ENCODE data around the gene ENDOU. TPM values are rescaled to one million over a fixed set of nuclear protein-coding genes. Genes with fewer than 3 reads are reported as not detected.

Gene ENDOU
- total RNA-seq, 1 experiment from 2014 or later = not detected

DNA sequence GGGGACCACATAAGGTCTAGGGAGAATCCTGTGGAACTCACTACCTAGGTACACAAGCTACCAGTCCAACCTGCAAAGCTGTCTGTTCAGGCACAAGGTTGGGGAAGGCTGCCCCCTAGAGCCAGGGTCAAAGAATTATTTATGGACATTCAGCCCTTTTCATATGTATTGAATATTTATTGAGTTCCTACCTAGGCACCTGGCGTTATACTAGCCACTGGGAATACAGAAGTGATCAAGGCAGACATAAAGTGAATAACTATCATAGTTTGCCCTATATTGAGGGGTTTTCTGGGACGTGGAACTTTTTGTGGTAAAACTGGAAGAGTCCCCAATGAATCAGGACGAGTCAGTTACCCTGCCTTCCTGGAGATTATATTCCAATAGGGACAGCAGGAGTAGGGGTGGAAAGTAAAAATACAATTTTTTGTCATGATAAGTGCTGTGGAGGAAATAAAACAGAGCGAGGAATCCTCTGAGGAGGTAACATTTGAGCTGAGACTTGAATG lies 42.0 kb upstream of the ENDOU start:
- CTCF ChIA-PET = interaction anchor here (0.6 to 2.8 kb wide), 9 partner anchors 8 to 61 kb away, joined by 3 to 20 read pairs (median 4); partner anchors contain the start of gene RAPGEF3
- peak overlapping the region; percentile 31; the same call in 1 of the 2 replicates for H3K27ac ChIP-seq (ENCODE audit: low read length)
- no peaks in the 10 kb centered on the region for H3K36me3 ChIP-seq (ENCODE audit: control insufficient read depth, insufficient read depth, low read length)
- H3K27me3 ChIP-seq (ENCODE audit: control insufficient read depth, insufficient read depth, low read length) = no peaks in the 10 kb centered on the region
- in situ Hi-C loops (cut with HindIII; ENCODE audit: low pct_unique_long_range_greater_than_20kb, low sequenced_read_pairs) (no loop called here), intact Hi-C loops (cut with micrococcal nuclease; ENCODE audit: unreplicated experiment) (no loop called here)
- H3K9me3 ChIP-seq (ENCODE audit: control insufficient read depth, insufficient read depth, low read depth, low read length) = no peaks in the 10 kb centered on the region
- no peak for DNase-seq (ENCODE audit: low read depth, low spot score)
- POLR2A ChIA-PET = no interaction called here
- TF ChIP-seq SIN3A (IDR thresholded peaks at IDR 0.05; ENCODE audit: borderline replicate concordance, insufficient read depth, low read depth, low read length) (no peak), POLR2AphosphoS5 (IDR thresholded peaks at IDR 0.05; ENCODE audit: low read depth, low read length) (no peak), TCF7L2 (IDR thresholded peaks at IDR 0.05; ENCODE audit: low read depth, low read length) (no peak)
- TF ChIP-seq, protein P1, sequence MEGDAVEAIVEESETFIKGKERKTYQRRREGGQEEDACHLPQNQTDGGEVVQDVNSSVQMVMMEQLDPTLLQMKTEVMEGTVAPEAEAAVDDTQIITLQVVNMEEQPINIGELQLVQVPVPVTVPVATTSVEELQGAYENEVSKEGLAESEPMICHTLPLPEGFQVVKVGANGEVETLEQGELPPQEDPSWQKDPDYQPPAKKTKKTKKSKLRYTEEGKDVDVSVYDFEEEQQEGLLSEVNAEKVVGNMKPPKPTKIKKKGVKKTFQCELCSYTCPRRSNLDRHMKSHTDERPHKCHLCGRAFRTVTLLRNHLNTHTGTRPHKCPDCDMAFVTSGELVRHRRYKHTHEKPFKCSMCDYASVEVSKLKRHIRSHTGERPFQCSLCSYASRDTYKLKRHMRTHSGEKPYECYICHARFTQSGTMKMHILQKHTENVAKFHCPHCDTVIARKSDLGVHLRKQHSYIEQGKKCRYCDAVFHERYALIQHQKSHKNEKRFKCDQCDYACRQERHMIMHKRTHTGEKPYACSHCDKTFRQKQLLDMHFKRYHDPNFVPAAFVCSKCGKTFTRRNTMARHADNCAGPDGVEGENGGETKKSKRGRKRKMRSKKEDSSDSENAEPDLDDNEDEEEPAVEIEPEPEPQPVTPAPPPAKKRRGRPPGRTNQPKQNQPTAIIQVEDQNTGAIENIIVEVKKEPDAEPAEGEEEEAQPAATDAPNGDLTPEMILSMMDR (IDR thresholded peaks at IDR 0.05) = peak; percentile 85
- TF ChIP-seq, protein P2, sequence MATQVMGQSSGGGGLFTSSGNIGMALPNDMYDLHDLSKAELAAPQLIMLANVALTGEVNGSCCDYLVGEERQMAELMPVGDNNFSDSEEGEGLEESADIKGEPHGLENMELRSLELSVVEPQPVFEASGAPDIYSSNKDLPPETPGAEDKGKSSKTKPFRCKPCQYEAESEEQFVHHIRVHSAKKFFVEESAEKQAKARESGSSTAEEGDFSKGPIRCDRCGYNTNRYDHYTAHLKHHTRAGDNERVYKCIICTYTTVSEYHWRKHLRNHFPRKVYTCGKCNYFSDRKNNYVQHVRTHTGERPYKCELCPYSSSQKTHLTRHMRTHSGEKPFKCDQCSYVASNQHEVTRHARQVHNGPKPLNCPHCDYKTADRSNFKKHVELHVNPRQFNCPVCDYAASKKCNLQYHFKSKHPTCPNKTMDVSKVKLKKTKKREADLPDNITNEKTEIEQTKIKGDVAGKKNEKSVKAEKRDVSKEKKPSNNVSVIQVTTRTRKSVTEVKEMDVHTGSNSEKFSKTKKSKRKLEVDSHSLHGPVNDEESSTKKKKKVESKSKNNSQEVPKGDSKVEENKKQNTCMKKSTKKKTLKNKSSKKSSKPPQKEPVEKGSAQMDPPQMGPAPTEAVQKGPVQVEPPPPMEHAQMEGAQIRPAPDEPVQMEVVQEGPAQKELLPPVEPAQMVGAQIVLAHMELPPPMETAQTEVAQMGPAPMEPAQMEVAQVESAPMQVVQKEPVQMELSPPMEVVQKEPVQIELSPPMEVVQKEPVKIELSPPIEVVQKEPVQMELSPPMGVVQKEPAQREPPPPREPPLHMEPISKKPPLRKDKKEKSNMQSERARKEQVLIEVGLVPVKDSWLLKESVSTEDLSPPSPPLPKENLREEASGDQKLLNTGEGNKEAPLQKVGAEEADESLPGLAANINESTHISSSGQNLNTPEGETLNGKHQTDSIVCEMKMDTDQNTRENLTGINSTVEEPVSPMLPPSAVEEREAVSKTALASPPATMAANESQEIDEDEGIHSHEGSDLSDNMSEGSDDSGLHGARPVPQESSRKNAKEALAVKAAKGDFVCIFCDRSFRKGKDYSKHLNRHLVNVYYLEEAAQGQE (IDR thresholded peaks at IDR 0.05; ENCODE audit: insufficient read depth in 1 of 2, low read depth in 2 of 2, low read length in 1 of 2) = no peak
- BruUV-seq (replicated peaks) = no TSS peak
- no peak overlapping the region for H3K4me3 ChIP-seq (ENCODE audit: low read depth in 2 of 2, low read length in 2 of 2)
- peaks cover 26% of the 10 kb centered on the region for H3K4me1 ChIP-seq (ENCODE audit: control insufficient read depth, insufficient read depth, low read length)
- ATAC-seq = peak; percentile 49; the same call in 1 of the 2 replicates

DNA sequence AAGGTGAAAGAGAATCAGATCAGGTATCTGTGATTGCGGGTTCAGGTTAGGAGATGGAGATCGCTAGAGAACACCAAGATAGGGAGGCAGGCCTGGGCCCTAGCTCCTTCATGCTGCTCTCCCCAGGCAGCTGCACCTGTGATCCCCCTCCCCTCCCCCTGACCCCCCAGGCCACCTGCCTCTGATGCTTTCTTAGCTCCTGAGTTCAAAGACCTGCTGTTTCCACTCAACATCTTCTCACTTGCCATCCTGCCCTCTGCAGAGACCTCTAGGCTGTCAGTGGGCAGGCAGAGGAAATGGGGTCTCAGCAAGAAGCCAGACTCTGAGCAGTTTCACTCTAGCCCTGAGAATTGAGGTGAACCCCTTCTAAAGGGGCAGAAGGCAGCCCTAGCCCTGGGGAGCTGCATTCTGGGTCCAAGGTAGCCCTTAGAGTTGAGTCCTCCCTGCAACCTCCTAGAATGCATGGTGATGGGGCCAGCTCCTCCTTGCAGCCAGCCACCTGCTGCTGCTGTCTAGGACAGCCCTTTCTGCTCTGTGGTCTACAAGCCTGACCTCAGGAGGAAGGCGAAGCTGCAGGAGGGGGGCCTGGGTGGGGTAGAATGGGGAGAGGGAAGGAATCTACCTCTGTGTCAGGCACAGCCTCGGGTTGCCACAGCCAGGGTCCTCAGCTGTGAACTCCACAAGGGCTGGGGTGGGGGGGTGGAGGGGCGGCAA lies 41.4 kb upstream of the ENDOU start:
- intact Hi-C loops (cut with micrococcal nuclease; ENCODE audit: unreplicated experiment) (no loop called here), in situ Hi-C loops (cut with HindIII; ENCODE audit: low pct_unique_long_range_greater_than_20kb, low sequenced_read_pairs) (no loop called here)
- no TSS peak for BruUV-seq (replicated peaks)
- H3K4me1 ChIP-seq (ENCODE audit: control insufficient read depth, insufficient read depth, low read length) = peaks cover 25% of the 10 kb centered on the region
- no peak for DNase-seq (ENCODE audit: low read depth, low spot score)
- POLR2A ChIA-PET = no interaction called here
- CTCF ChIA-PET = interaction anchor here (0.6 to 2.8 kb wide), 4 partner anchors 9 to 26 kb away, joined by 3 to 20 read pairs (median 8); no protein-coding TSS in a partner anchor
- no peaks in the 10 kb centered on the region for H3K27me3 ChIP-seq (ENCODE audit: control insufficient read depth, insufficient read depth, low read length)
- H3K27ac ChIP-seq (ENCODE audit: low read length) = no peak overlapping the region
- no peak for TF ChIP-seq SIN3A (IDR thresholded peaks at IDR 0.05; ENCODE audit: borderline replicate concordance, insufficient read depth, low read depth, low read length)
- TF ChIP-seq POLR2AphosphoS5 (IDR thresholded peaks at IDR 0.05; ENCODE audit: low read depth, low read length) = no peak
- TF ChIP-seq TCF7L2 (IDR thresholded peaks at IDR 0.05; ENCODE audit: low read depth, low read length) = no peak
- TF ChIP-seq, protein P2 (IDR thresholded peaks at IDR 0.05; ENCODE audit: insufficient read depth in 1 of 2, low read depth in 2 of 2, low read length in 1 of 2) = no peak
- TF ChIP-seq, protein P1 (IDR thresholded peaks at IDR 0.05) = no peak
- H3K4me3 ChIP-seq (ENCODE audit: low read depth in 2 of 2, low read length in 2 of 2) = no peak overlapping the region
- ATAC-seq = 0 out of 2 replicates have a peak, but pooled peaks have one; percentile 3
- H3K9me3 ChIP-seq (ENCODE audit: control insufficient read depth, insufficient read depth, low read depth, low read length) = no peaks in the 10 kb centered on the region
- H3K36me3 ChIP-seq (ENCODE audit: control insufficient read depth, insufficient read depth, low read length) = no peaks in the 10 kb centered on the region
